HG03521 (cell line): ENCODE data around the gene BOLA1.
A peak's percentile ranks its signal among the peaks of the same experiment; 100 is the strongest.
"Not testable (repeated sequence)": the region's sequence is repeated elsewhere in the genome, so short reads cannot be mapped to it uniquely, and the experiment has no call there.

Experiments
- ATAC-seq: cut with Tn5 transposase; IDR thresholded peaks from one replicate; pipeline ENCODE4 v1.9.1; 2021; ENCODE audit warnings: mild to moderate bottlenecking, moderate library complexity; ENCODE audit not compliant: unreplicated experiment

Gene BOLA1

GRCh38 chr1:149886396-149887195, 12.8 kb upstream of the BOLA1 start:
- ATAC-seq, result peak; percentile 59

- ATAC-seq, result not testable (repeated sequence)
Measured at GRCh38 chr1:149887196-149887455, 12.2 kb upstream of the BOLA1 start.

- ATAC-seq, result peak; percentile 37
Measured at GRCh38 chr1:149887456-149888246, 11.7 kb upstream of the BOLA1 start.

- no peak for ATAC-seq
Measured at GRCh38 chr1:149888247-149888998, 10.9 kb upstream of the BOLA1 start.

GRCh38 chr1:149888999-149889289, 10.4 kb upstream of the BOLA1 start:
- no peak for ATAC-seq

- no peak for ATAC-seq
Measured at GRCh38 chr1:149896575-149896974, 2.8 kb upstream of the BOLA1 start.

GRCh38 chr1:149903836-149904491, 4.6 kb downstream of the BOLA1 start:
- no peak for ATAC-seq

- ATAC-seq, result no peak
Measured at GRCh38 chr1:149906570-149907075, 7.3 kb downstream of the BOLA1 start.

GRCh38 chr1:149914545-149914944, 15.2 kb downstream of the BOLA1 start:
- ATAC-seq, result no peak

- ATAC-seq, result no peak
Measured at GRCh38 chr1:149915429-149916192, 16.2 kb downstream of the BOLA1 start.

GRCh38 chr1:149916193-149916897, 17.0 kb downstream of the BOLA1 start:
- ATAC-seq, result no peak

GRCh38 chr1:149916898-149917252, 17.5 kb downstream of the BOLA1 start:
- ATAC-seq, result no peak

- no peak for ATAC-seq
Measured at GRCh38 chr1:149917571-149918144, 18.3 kb downstream of the BOLA1 start, which contains the start of gene SV2A. TSS of gene SV2A (minus strand) at chr1:149917844. CDS start at chr1:149913840, 4,004 bp downstream.

GRCh38 chr1:149923626-149924025, 24.3 kb downstream of the BOLA1 start:
- ATAC-seq, result no peak

GRCh38 chr1:149925345-149925744, 26.0 kb downstream of the BOLA1 start:
- no peak for ATAC-seq

- no peak for ATAC-seq
Measured at GRCh38 chr1:149925751-149926150, 26.4 kb downstream of the BOLA1 start.

GRCh38 chr1:149926296-149926695, 26.9 kb downstream of the BOLA1 start:
- ATAC-seq, result no peak

- no peak for ATAC-seq
Measured at GRCh38 chr1:149927056-149927562, 27.7 kb downstream of the BOLA1 start.
